ENCODE measurements around the gene ALKAL2.
A peak's percentile ranks its signal among the peaks of the same experiment; 100 is the strongest.

The ALKAL2 gene

GRCh38 chr2:254241-254640 lies 33.6 kb downstream of the ALKAL2 start:
- TF ChIP-seq, protein P1, sequence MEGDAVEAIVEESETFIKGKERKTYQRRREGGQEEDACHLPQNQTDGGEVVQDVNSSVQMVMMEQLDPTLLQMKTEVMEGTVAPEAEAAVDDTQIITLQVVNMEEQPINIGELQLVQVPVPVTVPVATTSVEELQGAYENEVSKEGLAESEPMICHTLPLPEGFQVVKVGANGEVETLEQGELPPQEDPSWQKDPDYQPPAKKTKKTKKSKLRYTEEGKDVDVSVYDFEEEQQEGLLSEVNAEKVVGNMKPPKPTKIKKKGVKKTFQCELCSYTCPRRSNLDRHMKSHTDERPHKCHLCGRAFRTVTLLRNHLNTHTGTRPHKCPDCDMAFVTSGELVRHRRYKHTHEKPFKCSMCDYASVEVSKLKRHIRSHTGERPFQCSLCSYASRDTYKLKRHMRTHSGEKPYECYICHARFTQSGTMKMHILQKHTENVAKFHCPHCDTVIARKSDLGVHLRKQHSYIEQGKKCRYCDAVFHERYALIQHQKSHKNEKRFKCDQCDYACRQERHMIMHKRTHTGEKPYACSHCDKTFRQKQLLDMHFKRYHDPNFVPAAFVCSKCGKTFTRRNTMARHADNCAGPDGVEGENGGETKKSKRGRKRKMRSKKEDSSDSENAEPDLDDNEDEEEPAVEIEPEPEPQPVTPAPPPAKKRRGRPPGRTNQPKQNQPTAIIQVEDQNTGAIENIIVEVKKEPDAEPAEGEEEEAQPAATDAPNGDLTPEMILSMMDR (IDR thresholded peaks at IDR 0.05; ENCODE audit: low read depth, low read length) = no peak
- no peak for DNase-seq (ENCODE audit: extremely low read depth, low read depth)

- TF ChIP-seq, protein P1 (IDR thresholded peaks at IDR 0.05; ENCODE audit: low read depth, low read length) = no peak
- no peak for DNase-seq (ENCODE audit: extremely low read depth, low read depth)
Measured at GRCh38 chr2:253202-253638, 34.7 kb downstream of the ALKAL2 start.

DNA sequence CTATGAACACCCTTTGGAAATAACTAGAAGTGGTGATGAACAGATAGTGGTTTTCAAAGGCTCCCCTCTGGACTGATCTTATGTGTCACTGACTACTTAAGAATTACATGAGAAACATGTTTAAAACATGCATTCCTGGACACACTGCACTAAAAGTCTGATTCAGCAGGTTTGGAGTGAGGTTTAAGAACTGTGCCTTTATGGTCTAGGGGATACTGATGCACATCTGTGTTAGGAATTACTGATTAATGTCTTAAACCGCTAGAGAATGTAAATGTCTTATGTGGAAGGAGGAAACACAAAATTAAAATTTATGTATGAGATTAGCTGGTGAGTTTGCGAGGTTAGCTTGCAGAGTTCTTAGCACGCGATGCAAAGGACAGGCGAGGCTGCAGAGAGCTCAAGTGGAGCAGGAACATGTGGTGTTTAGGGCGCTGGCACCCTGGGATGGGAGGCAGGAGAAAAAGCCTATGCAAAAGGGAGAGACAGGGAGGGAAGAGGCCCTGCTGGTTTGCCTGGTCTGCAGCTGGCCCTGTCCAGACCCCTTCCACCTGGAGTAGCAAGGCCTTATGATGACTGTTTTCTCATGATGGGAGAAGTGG lies 35.8 kb downstream of the ALKAL2 start:
- TF ChIP-seq, protein P1 (IDR thresholded peaks at IDR 0.05; ENCODE audit: low read depth, low read length) = no peak
- DNase-seq (ENCODE audit: extremely low read depth, low read depth) = no peak

GRCh38 chr2:249538-250042 lies 38.3 kb downstream of the ALKAL2 start:
- TF ChIP-seq, protein P1 (IDR thresholded peaks at IDR 0.05; ENCODE audit: low read depth, low read length) = no peak
- no peak for DNase-seq (ENCODE audit: extremely low read depth, low read depth)

GRCh38 chr2:248724-249123 lies 39.2 kb downstream of the ALKAL2 start:
- TF ChIP-seq, protein P1 (IDR thresholded peaks at IDR 0.05; ENCODE audit: low read depth, low read length) = no peak
- no peak for DNase-seq (ENCODE audit: extremely low read depth, low read depth)

DNA sequence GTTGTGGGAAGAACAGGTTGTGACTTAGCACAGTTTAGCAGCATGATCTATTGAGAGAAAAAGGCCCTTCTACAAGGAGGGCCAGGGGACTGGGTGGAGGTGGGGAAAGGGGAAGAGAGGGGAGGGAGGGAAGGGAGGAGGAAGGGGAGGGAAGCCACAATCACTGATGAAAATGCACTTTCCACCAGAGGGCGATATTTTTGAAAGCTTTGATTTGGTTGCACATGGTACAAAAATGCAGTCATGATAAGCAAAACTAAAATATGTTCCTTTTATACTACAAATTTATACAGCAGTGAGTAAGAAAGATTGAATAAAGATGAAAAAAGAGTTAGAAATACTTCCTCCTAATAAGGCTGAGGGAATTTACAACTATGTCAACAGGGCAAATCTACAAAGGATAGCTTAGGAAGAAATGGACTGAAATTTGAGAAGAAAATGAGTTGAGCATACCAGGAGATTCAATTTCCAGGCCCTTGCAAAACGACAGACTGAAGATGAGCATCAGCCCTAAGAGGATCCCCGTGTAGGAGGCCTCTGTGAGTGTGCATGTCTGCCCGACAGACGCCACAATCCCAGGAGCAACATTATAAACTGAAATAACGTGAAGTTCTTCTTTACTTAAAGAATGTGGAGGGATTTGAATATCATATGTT lies 41.3 kb downstream of the ALKAL2 start:
- TF ChIP-seq, protein P1 (IDR thresholded peaks at IDR 0.05; ENCODE audit: low read depth, low read length) = peak; percentile 58
- no peak for DNase-seq (ENCODE audit: extremely low read depth, low read depth)

- no peak for DNase-seq (ENCODE audit: extremely low read depth, low read depth)
- TF ChIP-seq, protein P1 (IDR thresholded peaks at IDR 0.05; ENCODE audit: low read depth, low read length) = no peak
Measured at GRCh38 chr2:244547-244946, 43.3 kb downstream of the ALKAL2 start.
